Measurements from ENCODE around the gene ARID1B.

Gene ARID1B

GRCh38 chr6:157226761-157227160 lies 449.6 kb downstream of the ARID1B start:
- no peak for DNase-seq (ENCODE audit: low spot score)

GRCh38 chr6:157227202-157228166 lies 450.3 kb downstream of the ARID1B start:
- no peak for DNase-seq (ENCODE audit: low spot score)

GRCh38 chr6:157228426-157229131 lies 451.4 kb downstream of the ARID1B start:
- DNase-seq (ENCODE audit: low spot score) = no peak

GRCh38 chr6:157229132-157229618 lies 452.0 kb downstream of the ARID1B start:
- no peak for DNase-seq (ENCODE audit: low spot score)

GRCh38 chr6:157229713-157230112 lies 452.5 kb downstream of the ARID1B start:
- DNase-seq (ENCODE audit: low spot score) = no peak

GRCh38 chr6:157230910-157231309 lies 453.7 kb downstream of the ARID1B start:
- no peak for DNase-seq (ENCODE audit: low spot score)

- no peak for DNase-seq (ENCODE audit: low spot score)
Measured at GRCh38 chr6:157232161-157232895, 455.1 kb downstream of the ARID1B start.

GRCh38 chr6:157233156-157233555 lies 456.0 kb downstream of the ARID1B start:
- no peak for DNase-seq (ENCODE audit: low spot score)

GRCh38 chr6:157233686-157234085 lies 456.5 kb downstream of the ARID1B start:
- no peak for DNase-seq (ENCODE audit: low spot score)

GRCh38 chr6:157235600-157236039 lies 458.4 kb downstream of the ARID1B start:
- DNase-seq (ENCODE audit: low spot score) = peak; percentile 25

- no peak for DNase-seq (ENCODE audit: low spot score)
Measured at GRCh38 chr6:157236040-157236725, 459.0 kb downstream of the ARID1B start.

- no peak for DNase-seq (ENCODE audit: low spot score)
Measured at GRCh38 chr6:157238346-157238745, 461.2 kb downstream of the ARID1B start.

GRCh38 chr6:157239148-157239547 lies 462.0 kb downstream of the ARID1B start:
- DNase-seq (ENCODE audit: low spot score) = no peak

GRCh38 chr6:157239671-157240058 lies 462.5 kb downstream of the ARID1B start:
- no peak for DNase-seq (ENCODE audit: low spot score)

- DNase-seq (ENCODE audit: low spot score) = no peak
Measured at GRCh38 chr6:157240059-157240959, 463.1 kb downstream of the ARID1B start.

- no peak for DNase-seq (ENCODE audit: low spot score)
Measured at GRCh38 chr6:157240960-157241311, 463.8 kb downstream of the ARID1B start.

- DNase-seq (ENCODE audit: low spot score) = no peak
Measured at GRCh38 chr6:157242791-157243190, 465.6 kb downstream of the ARID1B start.

- no peak for DNase-seq (ENCODE audit: low spot score)
Measured at GRCh38 chr6:157244175-157244574, 467.0 kb downstream of the ARID1B start.

- no peak for DNase-seq (ENCODE audit: low spot score)
Measured at GRCh38 chr6:157244780-157245179, 467.6 kb downstream of the ARID1B start.

GRCh38 chr6:157245436-157245835 lies 468.3 kb downstream of the ARID1B start:
- no peak for DNase-seq (ENCODE audit: low spot score)
